B cell (primary cell): ENCODE results near the gene PPP2R3A. TPM values are rescaled to one million over a fixed set of nuclear protein-coding genes. Genes with fewer than 3 reads are reported as not detected.
"Not testable (repeated sequence)": the region's sequence is repeated elsewhere in the genome, so short reads cannot be mapped to it uniquely, and the experiment has no call there.

ENCODE experiments used
- ATAC-seq: fragments of 200-7000 bp; cut with Tn5 transposase; one replicate; pipeline ENCODE4 v1.10.0; 2021; ENCODE audit warnings: low read depth, mild to moderate bottlenecking, moderate number of reproducible peaks, moderate library complexity
- CTCF ChIA-PET: fragments of 350-600 bp; sonication (Branson Sonifier 250); formaldehyde crosslinking; loops from one replicate; lab custom pipeline; 2021; ENCODE audit warnings: antibody characterized with exemption, inconsistent platforms; lab: Charles Lee
- POLR2A ChIA-PET: fragments of 350-600 bp; sonication (Branson Sonifier 250); formaldehyde crosslinking; loops from one replicate; lab custom pipeline; 2021; ENCODE audit warnings: antibody characterized with exemption; lab: Charles Lee
- DNase-seq: peaks from one replicate; pipeline ENCODE4 v3.0.0; 2013
- H2AFZ ChIP-seq: 2 replicates; pipeline ENCODE4 v1.6.1; 2012; ENCODE audit warnings: mild to moderate bottlenecking, low read depth, low read length; ENCODE audit not compliant: insufficient read depth, poor library complexity, severe bottlenecking
- H3K27ac ChIP-seq, 2 donors: 1 replicate in 1 of 2; 2 replicates in 1 of 2; pipeline ENCODE4 v1.5.1; 2012 to 2013; ENCODE audit warnings: low read length in 2 of 2, mild to moderate bottlenecking in 2 of 2, moderate library complexity in 1 of 2
- H3K27me3 ChIP-seq, 4 experiments: fragments of 200-600 bp in 1 of 4; sonication (generic) in 1 of 4; replicated peaks in 1 of 4; 1 replicate in 2 of 4; 2 replicates in 2 of 4; pipeline versions ENCODE4 v1.6.1 to v1.7.0; 2013 to 2016; ENCODE audit warnings: low read length in 3 of 4, mild to moderate bottlenecking in 2 of 4, mixed read lengths in 1 of 4, moderate library complexity in 1 of 4; ENCODE audit not compliant: insufficient read depth in 4 of 4, control insufficient read depth in 3 of 4; ENCODE audit errors: control extremely low read depth in 1 of 4
- H3K36me3 ChIP-seq, 2 experiments: replicated peaks in 1 of 2; 1 replicate in 1 of 2; 2 replicates in 1 of 2; pipeline versions ENCODE4 v1.6.1 to v1.7.1; 2013; ENCODE audit warnings: low read length in 1 of 2; ENCODE audit not compliant: insufficient read depth in 2 of 2, control insufficient read depth in 1 of 2; ENCODE audit errors: control extremely low read depth in 1 of 2, extremely low read depth in 1 of 2
- H3K4me1 ChIP-seq, 2 donors: fragments of 200-600 bp in 1 of 2; sonication (generic) in 1 of 2; 1 replicate in 1 of 2; 2 replicates in 1 of 2; pipeline versions ENCODE4 v1.5.1 to v1.6.1; 2013 to 2017; ENCODE audit warnings: low read length in 2 of 2; ENCODE audit not compliant: control insufficient read depth in 2 of 2, insufficient read depth in 2 of 2
- H3K4me2 ChIP-seq: replicated peaks from 2 replicates; pipeline ENCODE3; 2012; ENCODE audit warnings: mild to moderate bottlenecking, low read depth, low read length; ENCODE audit not compliant: poor library complexity, severe bottlenecking
- H3K4me3 ChIP-seq, 5 experiments: fragments of 200-600 bp in 1 of 5; sonication (generic) in 1 of 5; 1 replicate in 3 of 5; 2 replicates in 2 of 5; pipeline versions ENCODE4 v1.5.1 to v1.7.0; 2011 to 2016; ENCODE audit warnings: low read length in 4 of 5, mild to moderate bottlenecking in 4 of 5, low read depth in 2 of 5, control low read depth in 1 of 5, moderate library complexity in 1 of 5; ENCODE audit not compliant: insufficient read depth in 1 of 5; ENCODE audit errors: control extremely low read depth in 1 of 5, extremely low read depth in 1 of 5
- H3K79me2 ChIP-seq: fragments of 200-600 bp; sonication (generic); one replicate; pipeline ENCODE4 v1.6.0; 2016; ENCODE audit warnings: low read length; ENCODE audit not compliant: control insufficient read depth, insufficient read depth
- H3K9ac ChIP-seq: fragments of 200-600 bp; sonication (generic); 2 replicates; pipeline ENCODE4 v1.6.1; 2017; ENCODE audit warnings: mild to moderate bottlenecking, low read length, moderate library complexity
- H3K9me3 ChIP-seq, 3 donors: one replicate each; pipeline versions ENCODE4 v1.6.1 to v1.7.1; 2013; ENCODE audit warnings: low read length in 2 of 3; ENCODE audit not compliant: control insufficient read depth in 2 of 3, insufficient read depth in 1 of 3; ENCODE audit errors: control extremely low read depth in 1 of 3
- H4K20me1 ChIP-seq: 2 replicates; pipeline ENCODE4 v1.6.0; 2012; ENCODE audit warnings: mild to moderate bottlenecking, low read length; ENCODE audit not compliant: insufficient read depth, control insufficient read depth, poor library complexity, severe bottlenecking
- H3K27ac Mint-ChIP-seq: one replicate; pipeline ENCODE4 v1.8.0; 2021; ENCODE audit warnings: mixed read lengths
- H3K27me3 Mint-ChIP-seq: one replicate; pipeline ENCODE4 v1.8.0; 2021; ENCODE audit warnings: mixed read lengths
- H3K4me1 Mint-ChIP-seq: one replicate; pipeline ENCODE4 v1.8.0; 2021; ENCODE audit warnings: mixed read lengths
- H3K4me3 Mint-ChIP-seq: one replicate; pipeline ENCODE4 v1.8.0; 2021; ENCODE audit warnings: mixed read lengths
- H3K9me3 Mint-ChIP-seq: one replicate; pipeline ENCODE4 v1.8.0; 2022; ENCODE audit warnings: mixed read lengths; ENCODE audit not compliant: insufficient read depth
- CTCF ChIP-seq: fragments of 200-600 bp; IDR thresholded peaks from one replicate; pipeline ENCODE4 v1.8.0; 2022; ENCODE audit warnings: antibody characterized with exemption, mild to moderate bottlenecking
- EZH2 ChIP-seq: IDR thresholded peaks from 2 replicates; pipeline ENCODE4 v1.6.1; 2012; ENCODE audit warnings: borderline replicate concordance, low read depth, mild to moderate bottlenecking, moderate library complexity, low read length; ENCODE audit not compliant: insufficient read depth, poor library complexity, severe bottlenecking
- WGBS: methylation state at CpG from one replicate; pipeline ENCODE4 v1.1.5; 2013; ENCODE audit warnings: missing lambda C conversion rate; ENCODE audit not compliant: insufficient coverage; 5-methylcytosine and 5-hydroxymethylcytosine counted together
- intact Hi-C: fragments of 100-400 bp; cut with micrococcal nuclease; formaldehyde crosslinking; loops from one replicate; pipeline ENCODE4 v1.10.0; 2022
- polyA plus RNA-seq: library from polyadenylated mRNA; depleted of rRNA; stranded (reverse); fragments of >200 nt; gene quantifications from 2 replicates; pipeline ENCODE4 v1.2.3, GENCODE V29; 2012
- total RNA-seq, 2 donors: library from RNA; stranded (reverse); fragments of 120-200 nt in 1 of 2; gene quantifications; 1 replicate in 1 of 2; 2 replicates in 1 of 2; pipeline versions ENCODE4 v1.2.3 to v1.2.4, GENCODE V29; 2013 to 2022

The PPP2R3A gene
- total and polyA plus RNA-seq, 2 donors (not counting 1 experiment from before 2014, with no cell fraction given): 0.03 to 0.22 TPM

GRCh38 chr3:136162322-136162721, 196.8 kb downstream of the PPP2R3A start:
- peaks cover 99% of the 10 kb centered on the region for H3K79me2 ChIP-seq
- peaks cover 18 to 23% of the 10 kb centered on the region in 2 donors for H3K4me1 ChIP-seq
- no peak for DNase-seq
- ChIA-PET CTCF (no interaction called here), POLR2A (no interaction called here)
- H3K4me3 ChIP-seq: no peak overlapping the region
- H3K4me2 ChIP-seq: no peak overlapping the region
- intact Hi-C loops: no loop called here
- TF ChIP-seq CTCF (no peak), EZH2 (no peak)
- peaks cover 0 to 4% of the 10 kb centered on the region in 2 experiments for H3K36me3 ChIP-seq
- ATAC-seq: no peak
- Mint-ChIP-seq H3K4me3 (no peak overlapping the region), H3K27me3 (no peaks in the 10 kb centered on the region), H3K4me1 (peaks cover 62% of the 10 kb centered on the region), H3K27ac (no peak overlapping the region), H3K9me3 (peaks cover 2% of the 10 kb centered on the region)
- H2AFZ ChIP-seq: no peak overlapping the region
- H3K9me3 ChIP-seq: peaks cover 0 to 13% (median 0%) of the 10 kb centered on the region in 3 donors
- WGBS: 97% methylated on average over 6 of the region's 7 CpGs
- no peaks in the 10 kb centered on the region for H3K27me3 ChIP-seq
- H3K9ac ChIP-seq: no peak overlapping the region
- H4K20me1 ChIP-seq: peaks cover 98% of the 10 kb centered on the region
- no peak overlapping the region for H3K27ac ChIP-seq

- ChIA-PET POLR2A (interaction anchor here (0.6 kb wide), 1 partner anchor 31 kb away, joined by 3 read pairs; no protein-coding TSS in a partner anchor), CTCF (interaction anchor here (0.8 kb wide), 1 partner anchor 9 kb away, joined by 3 read pairs; no protein-coding TSS in a partner anchor)
- H3K9ac ChIP-seq, H3K4me2 ChIP-seq, ATAC-seq, H3K27ac Mint-ChIP-seq, H3K4me3 ChIP-seq, intact Hi-C loops, H3K27me3 ChIP-seq, H2AFZ ChIP-seq, H3K27me3 Mint-ChIP-seq, H3K9me3 Mint-ChIP-seq, H3K36me3 ChIP-seq: not testable (repeated sequence)
- H3K4me1 ChIP-seq: peaks cover 18 to 29% of the 10 kb centered on the region in 2 donors
- Mint-ChIP-seq H3K4me3 (peak overlapping the region; percentile 24), H3K4me1 (peaks cover 64% of the 10 kb centered on the region)
- H3K9me3 ChIP-seq: peaks cover 0 to 13% (median 0%) of the 10 kb centered on the region in 3 donors
- peak overlapping the region in 1 of 2 donors; percentile 9 for H3K27ac ChIP-seq
- H4K20me1 ChIP-seq: peaks cover 98% of the 10 kb centered on the region
- DNase-seq: peak; percentile 18
- H3K79me2 ChIP-seq: peaks cover 99% of the 10 kb centered on the region
Observed at GRCh38 chr3:136163607-136164006, 198.1 kb downstream of the PPP2R3A start.
